Astrocyte (in vitro differentiated cells and primary cell): ENCODE data around the gene DUSP8. TPM values are rescaled to one million over a fixed set of nuclear protein-coding genes. Genes with fewer than 3 reads are reported as not detected.

Experiments used
- DNase-seq: peaks from one replicate; pipeline ENCODE4 v3.0.0-alpha.2; 2010; ENCODE audit warnings: low read depth
- FAIRE-seq: peaks from 2 replicates; lab custom pipeline; 2011; peaks lifted over from hg19 to GRCh38; lab: Jason Lieb, UNC
- H2AFZ ChIP-seq: 2 replicates; pipeline ENCODE4 v1.6.0; 2012; ENCODE audit warnings: low read depth, low read length, inconsistent platforms
- H3K27ac ChIP-seq: 2 replicates; pipeline ENCODE4 v1.5.1; 2011; ENCODE audit warnings: low read depth, low read length, inconsistent platforms
- H3K27me3 ChIP-seq: 2 replicates; pipeline ENCODE4 v1.6.0; 2011; ENCODE audit warnings: low read length, inconsistent platforms; ENCODE audit not compliant: insufficient read depth
- H3K36me3 ChIP-seq: 2 replicates; pipeline ENCODE4 v1.5.1; 2011; ENCODE audit warnings: low read length, inconsistent platforms; ENCODE audit not compliant: insufficient read depth
- H3K4me1 ChIP-seq: 2 replicates; pipeline ENCODE4 v1.5.1; 2011; ENCODE audit warnings: low read length, inconsistent platforms; ENCODE audit not compliant: insufficient read depth
- H3K4me2 ChIP-seq: 2 replicates; pipeline ENCODE4 v1.6.0; 2012; ENCODE audit warnings: low read length, inconsistent platforms
- H3K4me3 ChIP-seq: 2 replicates; pipeline ENCODE4 v1.5.1; 2011; ENCODE audit warnings: low read depth, mild to moderate bottlenecking, low read length, inconsistent platforms; ENCODE audit not compliant: insufficient read depth
- H3K79me2 ChIP-seq: 2 replicates; pipeline ENCODE4 v1.6.0; 2012; ENCODE audit warnings: mild to moderate bottlenecking, low read length, inconsistent platforms; ENCODE audit not compliant: insufficient read depth
- H3K9ac ChIP-seq: 2 replicates; pipeline ENCODE4 v1.6.0; 2012; ENCODE audit warnings: mild to moderate bottlenecking, low read length, inconsistent platforms
- H3K9me3 ChIP-seq: 2 replicates; pipeline ENCODE4 v1.5.1; 2012; ENCODE audit warnings: low read depth, mild to moderate bottlenecking, low read length, inconsistent platforms; ENCODE audit not compliant: insufficient read depth
- H4K20me1 ChIP-seq: 2 replicates; pipeline ENCODE4 v1.6.0; 2012; ENCODE audit warnings: low read length, inconsistent platforms; ENCODE audit not compliant: insufficient read depth
- H3K27ac Mint-ChIP-seq: one replicate; pipeline ENCODE4 v1.8.0; 2021; ENCODE audit warnings: mild to moderate bottlenecking, mixed read lengths; ENCODE audit not compliant: unreplicated experiment
- H3K27me3 Mint-ChIP-seq: one replicate; pipeline ENCODE4 v1.8.0; 2021; ENCODE audit warnings: low read depth, mixed read lengths; ENCODE audit not compliant: unreplicated experiment
- H3K36me3 Mint-ChIP-seq: one replicate; pipeline ENCODE4 v1.8.0; 2021; ENCODE audit warnings: low read depth, mixed read lengths; ENCODE audit not compliant: unreplicated experiment
- H3K4me1 Mint-ChIP-seq: one replicate; pipeline ENCODE4 v1.8.0; 2021; ENCODE audit warnings: low read depth, mixed read lengths; ENCODE audit not compliant: unreplicated experiment
- H3K4me3 Mint-ChIP-seq: one replicate; pipeline ENCODE4 v1.8.0; 2021; ENCODE audit warnings: mild to moderate bottlenecking, moderate library complexity, mixed read lengths; ENCODE audit not compliant: unreplicated experiment
- H3K9me3 Mint-ChIP-seq: one replicate; pipeline ENCODE4 v1.8.0; 2021; ENCODE audit warnings: mild to moderate bottlenecking, mixed read lengths; ENCODE audit not compliant: unreplicated experiment
- CTCF ChIP-seq: IDR thresholded peaks from 2 replicates; pipeline ENCODE4 v1.5.1; 2011; ENCODE audit warnings: low read depth, mild to moderate bottlenecking, inconsistent platforms, low read length, moderate library complexity; ENCODE audit not compliant: insufficient read depth
- EZH2 ChIP-seq: IDR thresholded peaks from 2 replicates; pipeline ENCODE4 v1.6.1; 2012; ENCODE audit warnings: mild to moderate bottlenecking, low read length, inconsistent platforms; ENCODE audit not compliant: insufficient read depth
- total RNA-seq: library from RNA; stranded (reverse); gene quantifications from 2 replicates; pipeline ENCODE4 v1.2.1, GENCODE V29; 2021

DUSP8 gene
- total RNA-seq, 1 donor from 2014 or later: 14.8 TPM

- H3K9me3 ChIP-seq: no peaks in the 10 kb centered on the region
- Mint-ChIP-seq H3K27me3 (peaks cover 17% of the 10 kb centered on the region), H3K4me1 (peaks cover 16% of the 10 kb centered on the region), H3K9me3 (no peaks in the 10 kb centered on the region), H3K4me3 (no peak overlapping the region), H3K27ac (no peak overlapping the region), H3K36me3 (peaks cover 8% of the 10 kb centered on the region)
- FAIRE-seq (no peak), DNase-seq (peak; percentile 67)
- no peak overlapping the region for H3K9ac ChIP-seq
- no peak overlapping the region for H2AFZ ChIP-seq
- H3K4me2 ChIP-seq: peak overlapping the region; percentile 35
- H3K4me1 ChIP-seq: peaks cover 39% of the 10 kb centered on the region
- peaks cover 8% of the 10 kb centered on the region for H3K27me3 ChIP-seq
- peaks cover 79% of the 10 kb centered on the region for H4K20me1 ChIP-seq
- no peak overlapping the region for H3K4me3 ChIP-seq
- TF ChIP-seq CTCF: no peak
- no peak for TF ChIP-seq EZH2
- no peak overlapping the region for H3K27ac ChIP-seq
- H3K36me3 ChIP-seq: no peaks in the 10 kb centered on the region
- H3K79me2 ChIP-seq: peaks cover 78% of the 10 kb centered on the region
Measured at GRCh38 chr11:1534682-1535081, 37.4 kb downstream of the DUSP8 start.

GRCh38 chr11:1534171-1534570 is 37.9 kb downstream of the DUSP8 start:
- H3K27ac Mint-ChIP-seq: no peak overlapping the region
- Histone ChIP-seq H2AFZ (no peak overlapping the region), H3K4me2 (peak overlapping the region; percentile 35), H4K20me1 (peaks cover 84% of the 10 kb centered on the region), H3K4me1 (peaks cover 39% of the 10 kb centered on the region), H3K9ac (no peak overlapping the region), H3K36me3 (no peaks in the 10 kb centered on the region), H3K79me2 (peaks cover 83% of the 10 kb centered on the region), H3K4me3 (no peak overlapping the region), H3K27me3 (peaks cover 8% of the 10 kb centered on the region), H3K27ac (no peak overlapping the region), H3K9me3 (no peaks in the 10 kb centered on the region)
- H3K4me1 Mint-ChIP-seq: peaks cover 16% of the 10 kb centered on the region
- H3K27me3 Mint-ChIP-seq: peaks cover 13% of the 10 kb centered on the region
- no peak overlapping the region for H3K4me3 Mint-ChIP-seq
- TF ChIP-seq CTCF: no peak
- no peak for TF ChIP-seq EZH2
- FAIRE-seq: no peak
- DNase-seq: no peak
- peaks cover 8% of the 10 kb centered on the region for H3K36me3 Mint-ChIP-seq
- H3K9me3 Mint-ChIP-seq: no peaks in the 10 kb centered on the region

- no peak for FAIRE-seq
Measured at GRCh38 chr11:1533342-1533725, 38.7 kb downstream of the DUSP8 start.

More at GRCh38 chr11:1533342-1533725, 38.7 kb downstream of the DUSP8 start:
- Mint-ChIP-seq H3K4me3 (no peak overlapping the region), H3K9me3 (no peaks in the 10 kb centered on the region), H3K27me3 (peaks cover 7% of the 10 kb centered on the region), H3K27ac (no peak overlapping the region), H3K4me1 (peaks cover 16% of the 10 kb centered on the region), H3K36me3 (peaks cover 8% of the 10 kb centered on the region)
- Histone ChIP-seq H3K4me1 (peaks cover 39% of the 10 kb centered on the region), H3K9ac (peak overlapping the region; percentile 31), H3K27me3 (peaks cover 6% of the 10 kb centered on the region), H3K36me3 (no peaks in the 10 kb centered on the region), H3K79me2 (peaks cover 91% of the 10 kb centered on the region), H3K4me2 (peak overlapping the region; percentile 61), H2AFZ (no peak overlapping the region), H4K20me1 (peaks cover 92% of the 10 kb centered on the region), H3K27ac (peak overlapping the region; percentile 30), H3K9me3 (no peaks in the 10 kb centered on the region), H3K4me3 (no peak overlapping the region)
- DNase-seq: no peak
- TF ChIP-seq EZH2 (no peak), CTCF (no peak)
